ENCODE results near the gene HECW1.

The HECW1 gene

DNA sequence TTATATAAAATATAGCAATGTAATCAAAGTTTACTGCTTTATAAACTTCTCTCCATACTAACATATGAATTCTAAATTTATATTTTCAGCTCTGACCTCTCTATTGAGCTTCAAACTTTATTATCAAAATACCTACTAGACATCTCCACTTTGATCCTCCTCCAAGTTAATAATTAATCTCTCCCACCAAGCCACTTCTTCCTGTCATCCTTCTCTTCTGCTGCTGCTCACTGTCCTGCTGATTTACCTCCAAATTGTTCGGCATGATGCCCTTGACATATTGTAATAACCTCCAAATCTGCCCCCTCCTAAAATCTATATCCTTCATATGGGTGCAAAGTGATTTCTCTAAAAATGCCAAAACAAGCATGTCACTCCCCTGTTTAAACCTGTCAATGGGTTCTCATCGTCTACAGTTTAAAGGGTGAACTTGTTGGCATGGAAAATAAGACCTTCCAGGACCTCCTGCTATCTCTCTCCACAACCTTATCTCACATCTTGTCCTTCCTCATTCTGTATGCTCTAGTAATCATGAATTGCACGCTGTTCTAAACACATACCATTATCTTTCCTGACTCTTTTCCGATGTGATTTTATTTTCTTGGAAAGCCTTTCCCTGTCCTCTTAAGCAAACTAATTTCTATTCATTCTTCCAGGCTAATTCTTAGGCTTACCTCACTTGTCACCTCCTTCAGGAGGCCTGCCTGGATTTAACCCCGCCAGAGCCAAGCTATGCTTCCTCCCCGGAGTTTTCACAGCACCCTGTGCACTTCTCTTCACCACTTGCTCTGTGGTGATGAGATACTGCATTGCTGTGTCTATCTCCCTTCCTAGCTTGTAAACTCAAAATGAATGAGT is 418.3 kb downstream of the HECW1 start:
- TF ChIP-seq FOXP2 (optimal IDR thresholded peaks at IDR 0.05; ENCODE audit: borderline replicate concordance, extremely low read depth, extremely low read length, insufficient read depth), result no peak
- no peak for TF ChIP-seq TAF1 (IDR thresholded peaks at IDR 0.05; ENCODE audit: borderline replicate concordance, insufficient read depth, low read length)
- TF ChIP-seq SIN3A (IDR thresholded peaks at IDR 0.05; ENCODE audit: borderline replicate concordance, insufficient read depth, low read length), result no peak
- TF ChIP-seq POLR2AphosphoS5 (IDR thresholded peaks at IDR 0.05; ENCODE audit: low read depth, low read length), result no peak
- TF ChIP-seq, protein P1, sequence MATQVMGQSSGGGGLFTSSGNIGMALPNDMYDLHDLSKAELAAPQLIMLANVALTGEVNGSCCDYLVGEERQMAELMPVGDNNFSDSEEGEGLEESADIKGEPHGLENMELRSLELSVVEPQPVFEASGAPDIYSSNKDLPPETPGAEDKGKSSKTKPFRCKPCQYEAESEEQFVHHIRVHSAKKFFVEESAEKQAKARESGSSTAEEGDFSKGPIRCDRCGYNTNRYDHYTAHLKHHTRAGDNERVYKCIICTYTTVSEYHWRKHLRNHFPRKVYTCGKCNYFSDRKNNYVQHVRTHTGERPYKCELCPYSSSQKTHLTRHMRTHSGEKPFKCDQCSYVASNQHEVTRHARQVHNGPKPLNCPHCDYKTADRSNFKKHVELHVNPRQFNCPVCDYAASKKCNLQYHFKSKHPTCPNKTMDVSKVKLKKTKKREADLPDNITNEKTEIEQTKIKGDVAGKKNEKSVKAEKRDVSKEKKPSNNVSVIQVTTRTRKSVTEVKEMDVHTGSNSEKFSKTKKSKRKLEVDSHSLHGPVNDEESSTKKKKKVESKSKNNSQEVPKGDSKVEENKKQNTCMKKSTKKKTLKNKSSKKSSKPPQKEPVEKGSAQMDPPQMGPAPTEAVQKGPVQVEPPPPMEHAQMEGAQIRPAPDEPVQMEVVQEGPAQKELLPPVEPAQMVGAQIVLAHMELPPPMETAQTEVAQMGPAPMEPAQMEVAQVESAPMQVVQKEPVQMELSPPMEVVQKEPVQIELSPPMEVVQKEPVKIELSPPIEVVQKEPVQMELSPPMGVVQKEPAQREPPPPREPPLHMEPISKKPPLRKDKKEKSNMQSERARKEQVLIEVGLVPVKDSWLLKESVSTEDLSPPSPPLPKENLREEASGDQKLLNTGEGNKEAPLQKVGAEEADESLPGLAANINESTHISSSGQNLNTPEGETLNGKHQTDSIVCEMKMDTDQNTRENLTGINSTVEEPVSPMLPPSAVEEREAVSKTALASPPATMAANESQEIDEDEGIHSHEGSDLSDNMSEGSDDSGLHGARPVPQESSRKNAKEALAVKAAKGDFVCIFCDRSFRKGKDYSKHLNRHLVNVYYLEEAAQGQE (IDR thresholded peaks at IDR 0.05; ENCODE audit: insufficient read depth in 1 of 2, low read depth in 2 of 2, low read length in 2 of 2), result no peak

DNA sequence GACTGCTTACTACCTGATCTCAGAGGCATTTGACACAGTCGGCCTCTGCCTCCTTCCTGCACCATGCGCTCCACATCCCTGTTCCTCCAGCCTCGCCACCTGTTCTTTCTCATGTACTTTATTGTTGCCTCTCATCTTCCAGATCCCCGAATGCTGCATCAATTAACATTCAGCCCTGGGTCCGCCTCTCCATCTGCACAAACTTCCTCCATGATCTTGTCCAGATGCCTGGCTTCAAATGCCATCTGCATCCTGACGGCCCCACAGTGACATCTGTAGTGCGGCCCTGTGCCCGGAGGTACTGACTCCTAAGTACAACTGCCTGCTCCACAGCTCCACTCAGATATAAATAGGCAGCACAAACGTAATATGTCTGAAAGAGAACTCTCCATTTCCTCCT is 419.3 kb downstream of the HECW1 start:
- TF ChIP-seq TAF1 (IDR thresholded peaks at IDR 0.05; ENCODE audit: borderline replicate concordance, insufficient read depth, low read length) (no peak), SIN3A (IDR thresholded peaks at IDR 0.05; ENCODE audit: borderline replicate concordance, insufficient read depth, low read length) (no peak), POLR2AphosphoS5 (IDR thresholded peaks at IDR 0.05; ENCODE audit: low read depth, low read length) (no peak), FOXP2 (optimal IDR thresholded peaks at IDR 0.05; ENCODE audit: borderline replicate concordance, extremely low read depth, extremely low read length, insufficient read depth) (no peak)
- TF ChIP-seq, protein P1 (IDR thresholded peaks at IDR 0.05; ENCODE audit: insufficient read depth in 1 of 2, low read depth in 2 of 2, low read length in 2 of 2), result no peak

DNA sequence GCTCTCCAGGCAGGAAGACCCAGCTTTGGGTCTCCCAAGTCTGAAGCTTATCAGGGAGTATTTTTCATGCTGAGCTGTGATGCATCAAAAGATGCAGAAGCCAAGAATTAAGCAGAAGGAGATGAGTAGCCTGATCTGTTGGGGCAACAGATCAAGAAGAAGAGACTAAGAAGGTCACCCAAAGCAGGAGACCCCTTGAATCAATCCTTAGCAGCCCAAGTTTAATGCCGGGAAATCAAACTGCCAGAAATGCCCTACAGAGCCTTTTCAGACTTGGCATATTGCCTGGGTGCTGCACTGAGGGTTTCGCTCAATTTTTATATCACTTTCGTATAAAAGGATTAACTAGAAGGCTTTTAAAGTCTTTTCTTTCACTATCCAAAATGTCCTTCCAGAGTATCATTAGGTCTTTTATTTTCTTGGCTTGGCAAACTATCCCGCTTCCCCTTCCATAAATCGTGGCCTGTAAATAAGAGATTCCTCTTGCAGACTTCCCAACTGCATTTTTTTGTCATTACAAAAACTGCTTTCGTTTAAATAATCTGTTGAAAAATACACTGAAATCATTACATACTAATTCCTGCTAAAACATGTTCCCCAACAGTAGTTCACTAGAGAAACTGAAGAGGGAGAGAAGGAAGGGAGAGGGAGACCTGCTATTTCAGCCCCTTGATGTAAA is 421.5 kb downstream of the HECW1 start:
- no peak for TF ChIP-seq POLR2AphosphoS5 (IDR thresholded peaks at IDR 0.05; ENCODE audit: low read depth, low read length)
- TF ChIP-seq FOXP2 (optimal IDR thresholded peaks at IDR 0.05; ENCODE audit: borderline replicate concordance, extremely low read depth, extremely low read length, insufficient read depth), result no peak
- TF ChIP-seq SIN3A (IDR thresholded peaks at IDR 0.05; ENCODE audit: borderline replicate concordance, insufficient read depth, low read length), result no peak
- TF ChIP-seq TAF1 (IDR thresholded peaks at IDR 0.05; ENCODE audit: borderline replicate concordance, insufficient read depth, low read length), result no peak
- TF ChIP-seq, protein P1 (IDR thresholded peaks at IDR 0.05; ENCODE audit: insufficient read depth in 1 of 2, low read depth in 2 of 2, low read length in 2 of 2), result no peak

DNA sequence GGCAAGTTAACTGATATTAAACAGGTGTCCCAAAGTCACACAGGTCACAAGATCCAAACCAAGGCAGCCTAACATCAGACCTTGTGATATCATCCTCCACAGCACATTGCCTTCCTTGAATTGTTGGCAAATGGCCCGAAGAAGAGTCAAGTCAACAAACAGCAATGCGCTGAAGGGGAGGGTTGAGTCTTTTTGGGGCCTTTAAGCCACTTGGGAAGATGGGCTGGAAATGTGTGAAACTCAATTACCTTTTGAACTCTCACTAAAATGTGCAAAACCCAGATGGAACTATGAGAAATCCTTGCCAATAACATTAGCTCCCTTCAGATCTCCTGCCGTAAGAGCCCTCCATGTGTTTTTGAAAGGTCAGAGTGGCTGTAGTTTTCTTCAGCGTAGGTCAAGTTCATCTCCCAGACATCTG is 422.6 kb downstream of the HECW1 start:
- no peak for TF ChIP-seq SIN3A (IDR thresholded peaks at IDR 0.05; ENCODE audit: borderline replicate concordance, insufficient read depth, low read length)
- TF ChIP-seq FOXP2 (optimal IDR thresholded peaks at IDR 0.05; ENCODE audit: borderline replicate concordance, extremely low read depth, extremely low read length, insufficient read depth), result no peak
- TF ChIP-seq, protein P1 (IDR thresholded peaks at IDR 0.05; ENCODE audit: insufficient read depth in 1 of 2, low read depth in 2 of 2, low read length in 2 of 2), result no peak
- TF ChIP-seq POLR2AphosphoS5 (IDR thresholded peaks at IDR 0.05; ENCODE audit: low read depth, low read length), result no peak
- no peak for TF ChIP-seq TAF1 (IDR thresholded peaks at IDR 0.05; ENCODE audit: borderline replicate concordance, insufficient read depth, low read length)
